GM10266 (cell line): ENCODE results near the gene KCNMA1.

Experiments used
- DNase-seq: peaks from one replicate; pipeline ENCODE4 v3.0.0; 2012; ENCODE audit errors: extremely low spot score
- TF ChIP-seq, protein P1 (sequence below): IDR thresholded peaks from 2 replicates; pipeline ENCODE4 v1.5.1; 2012; ENCODE audit warnings: mild to moderate bottlenecking, low read depth; ENCODE audit not compliant: control insufficient read depth, insufficient read depth; ENCODE audit errors: missing control alignments

KCNMA1 gene

DNA sequence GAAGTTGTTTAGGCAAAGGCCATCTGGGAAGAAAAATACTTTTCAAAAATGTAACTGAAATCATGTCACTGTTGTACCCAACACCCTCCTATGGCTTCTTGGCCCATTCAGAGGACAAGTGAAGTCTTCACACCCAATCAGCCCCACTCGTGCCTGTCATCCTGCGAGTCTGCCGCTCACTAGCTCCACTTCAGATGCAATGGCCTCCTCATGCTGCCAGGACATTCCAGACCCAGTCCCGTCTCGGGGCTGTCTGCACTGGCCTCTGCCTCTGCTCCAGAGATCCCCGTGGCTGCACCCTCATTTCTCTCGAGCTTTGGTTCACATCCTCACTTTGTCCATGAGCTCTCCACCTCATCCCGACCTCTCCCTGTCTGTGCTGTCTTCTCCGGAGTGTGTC is 227.1 kb downstream of the KCNMA1 start:
- no peak for DNase-seq
- TF ChIP-seq, protein P1, sequence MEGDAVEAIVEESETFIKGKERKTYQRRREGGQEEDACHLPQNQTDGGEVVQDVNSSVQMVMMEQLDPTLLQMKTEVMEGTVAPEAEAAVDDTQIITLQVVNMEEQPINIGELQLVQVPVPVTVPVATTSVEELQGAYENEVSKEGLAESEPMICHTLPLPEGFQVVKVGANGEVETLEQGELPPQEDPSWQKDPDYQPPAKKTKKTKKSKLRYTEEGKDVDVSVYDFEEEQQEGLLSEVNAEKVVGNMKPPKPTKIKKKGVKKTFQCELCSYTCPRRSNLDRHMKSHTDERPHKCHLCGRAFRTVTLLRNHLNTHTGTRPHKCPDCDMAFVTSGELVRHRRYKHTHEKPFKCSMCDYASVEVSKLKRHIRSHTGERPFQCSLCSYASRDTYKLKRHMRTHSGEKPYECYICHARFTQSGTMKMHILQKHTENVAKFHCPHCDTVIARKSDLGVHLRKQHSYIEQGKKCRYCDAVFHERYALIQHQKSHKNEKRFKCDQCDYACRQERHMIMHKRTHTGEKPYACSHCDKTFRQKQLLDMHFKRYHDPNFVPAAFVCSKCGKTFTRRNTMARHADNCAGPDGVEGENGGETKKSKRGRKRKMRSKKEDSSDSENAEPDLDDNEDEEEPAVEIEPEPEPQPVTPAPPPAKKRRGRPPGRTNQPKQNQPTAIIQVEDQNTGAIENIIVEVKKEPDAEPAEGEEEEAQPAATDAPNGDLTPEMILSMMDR, result no peak

DNA sequence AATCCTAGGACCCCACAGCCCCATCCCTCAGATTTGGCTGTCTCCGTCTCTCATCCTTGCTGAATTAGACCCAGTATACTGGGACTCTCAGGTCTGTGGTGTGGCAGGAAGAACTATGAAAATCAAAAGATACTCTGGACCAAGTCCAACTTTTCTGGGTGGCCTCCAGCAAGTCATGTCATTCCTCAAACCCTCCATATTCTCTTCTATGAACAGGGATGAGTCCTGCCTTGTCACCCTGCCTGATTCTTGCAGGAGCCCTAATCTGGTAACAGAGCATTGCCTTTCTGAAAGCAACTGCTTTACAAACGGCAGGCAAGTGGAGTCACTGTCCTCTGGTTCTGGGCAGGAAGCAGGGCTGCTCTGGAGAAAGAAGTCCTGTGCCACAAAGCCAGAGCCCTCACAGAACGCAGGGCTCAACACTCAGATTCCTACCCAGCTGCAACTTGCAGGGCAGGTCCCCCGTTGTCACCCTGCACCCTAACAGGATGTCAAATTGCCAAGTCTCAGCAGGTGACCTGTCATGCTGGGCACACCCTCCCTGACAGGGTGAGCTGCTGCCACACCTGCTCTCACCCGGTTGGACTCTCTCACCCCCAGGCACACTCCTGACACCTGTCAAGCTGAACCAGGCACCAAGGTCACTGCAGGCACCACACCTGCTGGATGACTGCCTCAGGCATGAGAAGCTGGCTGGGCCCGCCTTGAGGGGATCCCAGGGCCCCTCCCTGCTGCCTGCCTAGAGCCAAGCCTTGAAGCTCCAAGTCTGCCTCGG is 227.7 kb downstream of the KCNMA1 start:
- TF ChIP-seq, protein P1, result no peak
- no peak for DNase-seq

DNA sequence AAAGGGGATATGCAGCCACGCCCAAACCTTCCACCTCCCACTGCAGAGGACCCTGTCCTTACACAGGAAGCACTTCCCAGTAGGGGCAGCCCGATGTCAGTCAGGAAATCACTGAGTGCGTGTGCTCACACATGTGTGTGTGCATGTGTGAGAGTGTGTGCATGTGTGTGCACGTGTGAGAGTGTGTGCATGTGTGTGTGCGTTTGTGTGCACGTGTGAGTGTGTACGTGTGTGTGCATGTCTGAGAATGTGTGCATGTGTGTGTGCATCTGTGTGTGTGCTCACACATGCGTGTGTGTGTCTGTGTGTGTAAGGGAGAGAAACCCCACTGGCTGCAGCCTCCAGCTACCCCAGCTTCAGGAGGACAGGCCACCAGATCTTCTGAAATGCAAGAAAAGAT is 229.3 kb downstream of the KCNMA1 start:
- TF ChIP-seq, protein P1, result no peak
- no peak for DNase-seq

DNA sequence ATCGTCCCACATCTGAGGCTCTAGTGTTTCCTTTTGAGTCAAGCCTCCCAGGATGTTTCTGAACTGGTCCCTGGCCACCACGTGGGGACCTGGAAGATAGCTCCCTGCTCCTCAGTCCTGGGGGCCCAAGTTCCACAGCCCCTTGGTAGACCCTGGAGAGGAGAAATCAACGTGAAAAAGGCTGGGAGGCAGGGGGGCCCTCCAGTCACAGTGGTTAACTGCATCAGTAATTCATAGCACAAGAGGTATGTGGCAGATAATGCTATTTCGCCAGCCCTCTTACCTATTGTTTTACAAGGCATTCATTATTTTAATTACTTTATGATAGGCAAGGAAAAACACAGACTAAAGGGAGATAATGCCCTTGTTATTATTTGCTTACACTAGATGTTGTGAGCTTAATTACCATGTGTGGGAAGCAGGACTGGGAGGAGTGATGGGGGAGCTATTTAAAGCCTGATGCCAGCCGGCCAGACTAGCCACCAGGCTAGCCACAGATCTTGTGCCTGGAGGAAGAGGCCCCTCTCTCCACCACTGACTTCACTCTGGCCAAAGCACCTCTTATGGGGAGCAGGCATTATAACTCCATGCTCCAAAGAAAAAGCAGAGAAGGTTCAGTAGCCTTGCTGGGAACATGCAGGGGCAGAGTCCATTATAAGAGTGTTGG is 230.7 kb downstream of the KCNMA1 start:
- DNase-seq, result no peak
- TF ChIP-seq, protein P1, result no peak

DNA sequence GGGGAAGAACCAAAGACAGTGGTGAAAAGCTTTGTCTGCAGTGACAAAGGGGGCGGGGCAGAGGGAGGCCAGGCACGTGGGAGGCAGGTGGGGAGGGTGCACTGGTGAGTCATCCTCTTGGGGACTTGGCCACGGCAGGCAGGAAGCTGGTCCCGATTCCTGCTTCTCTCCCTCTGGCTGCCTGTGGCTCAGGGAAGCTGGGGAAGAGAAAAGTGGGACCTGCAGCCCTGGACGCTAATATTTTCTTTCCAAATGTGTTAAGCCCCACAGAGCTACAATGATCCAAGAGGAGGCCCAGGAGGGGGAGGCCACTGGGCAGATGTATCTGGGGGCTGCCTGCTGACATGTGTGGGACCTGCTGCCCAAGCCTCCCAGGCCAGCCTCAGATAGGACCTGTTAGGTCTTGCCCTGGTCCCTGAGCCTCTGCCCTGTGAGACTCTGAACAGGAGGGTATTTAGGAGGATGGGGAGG is 231.8 kb downstream of the KCNMA1 start:
- peak; percentile 32 for DNase-seq
- TF ChIP-seq, protein P1, result no peak

DNA sequence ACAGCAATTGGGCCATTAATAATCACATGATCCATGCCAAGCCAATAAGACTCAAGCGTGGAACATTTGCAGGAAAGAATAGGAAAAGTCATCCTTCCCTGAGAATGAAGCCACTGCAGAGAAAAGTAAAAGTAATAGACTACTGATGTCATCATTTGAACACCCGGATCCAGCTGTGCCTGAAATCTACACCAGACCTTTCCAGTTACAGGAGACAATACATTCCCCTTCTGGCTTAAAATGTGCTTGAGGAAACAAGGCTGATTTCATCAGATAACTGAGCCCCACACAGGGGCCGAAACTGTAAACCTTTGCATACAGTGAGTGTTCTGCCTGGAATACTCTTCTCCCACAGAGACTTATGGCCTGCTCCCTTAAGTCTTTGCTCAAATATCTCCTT is 232.8 kb downstream of the KCNMA1 start:
- no peak for DNase-seq
- TF ChIP-seq, protein P1, result no peak

DNA sequence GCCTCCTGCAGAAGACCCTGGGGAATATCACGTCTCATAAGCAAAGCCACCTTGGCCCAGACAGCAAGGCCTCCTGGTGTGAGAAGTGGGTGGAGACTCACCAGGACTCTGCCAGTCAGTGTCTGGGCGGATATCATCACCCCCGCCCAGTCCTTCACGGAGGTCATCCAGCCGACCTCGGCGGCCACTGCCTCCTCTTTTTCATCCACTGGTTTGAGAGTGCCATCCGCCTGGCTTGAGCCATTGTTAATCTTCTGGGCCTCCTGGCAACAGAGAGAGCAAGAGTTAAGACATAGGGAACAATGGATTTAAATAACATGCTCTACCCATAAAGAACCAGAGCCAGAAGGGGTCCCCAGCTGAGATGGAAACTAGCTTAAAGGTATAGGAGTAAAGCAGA is 233.8 kb downstream of the KCNMA1 start:
- TF ChIP-seq, protein P1, result no peak
- DNase-seq, result no peak
